Neural progenitor cell (in vitro differentiated cells): ENCODE data around the gene SEL1L2.

Experiments used
- EZH2 ChIP-seq: fragments of 200-600 bp; sonication (generic); IDR thresholded peaks from 2 replicates; pipeline ENCODE4 v1.6.1; 2017; ENCODE audit warnings: antibody characterized with exemption, mild to moderate bottlenecking, moderate library complexity
- EZH2phosphoT487 ChIP-seq: fragments of 200-600 bp; sonication (generic); IDR thresholded peaks from 2 replicates; pipeline ENCODE4 v1.6.1; 2017; ENCODE audit warnings: antibody characterized with exemption
- TF ChIP-seq, protein P1 (sequence below): fragments of 200-600 bp; sonication (generic); IDR thresholded peaks from 2 replicates; pipeline ENCODE4 v1.5.1; 2017; ENCODE audit warnings: antibody characterized with exemption, mild to moderate bottlenecking

- TF ChIP-seq, protein P1, sequence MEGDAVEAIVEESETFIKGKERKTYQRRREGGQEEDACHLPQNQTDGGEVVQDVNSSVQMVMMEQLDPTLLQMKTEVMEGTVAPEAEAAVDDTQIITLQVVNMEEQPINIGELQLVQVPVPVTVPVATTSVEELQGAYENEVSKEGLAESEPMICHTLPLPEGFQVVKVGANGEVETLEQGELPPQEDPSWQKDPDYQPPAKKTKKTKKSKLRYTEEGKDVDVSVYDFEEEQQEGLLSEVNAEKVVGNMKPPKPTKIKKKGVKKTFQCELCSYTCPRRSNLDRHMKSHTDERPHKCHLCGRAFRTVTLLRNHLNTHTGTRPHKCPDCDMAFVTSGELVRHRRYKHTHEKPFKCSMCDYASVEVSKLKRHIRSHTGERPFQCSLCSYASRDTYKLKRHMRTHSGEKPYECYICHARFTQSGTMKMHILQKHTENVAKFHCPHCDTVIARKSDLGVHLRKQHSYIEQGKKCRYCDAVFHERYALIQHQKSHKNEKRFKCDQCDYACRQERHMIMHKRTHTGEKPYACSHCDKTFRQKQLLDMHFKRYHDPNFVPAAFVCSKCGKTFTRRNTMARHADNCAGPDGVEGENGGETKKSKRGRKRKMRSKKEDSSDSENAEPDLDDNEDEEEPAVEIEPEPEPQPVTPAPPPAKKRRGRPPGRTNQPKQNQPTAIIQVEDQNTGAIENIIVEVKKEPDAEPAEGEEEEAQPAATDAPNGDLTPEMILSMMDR: no peak
- TF ChIP-seq EZH2phosphoT487: no peak
- no peak for TF ChIP-seq EZH2
Measured at GRCh38 chr20:13858871-13859270, 131.5 kb downstream of the SEL1L2 start.
